Measurements from ENCODE around the gene TBC1D23.

DNA sequence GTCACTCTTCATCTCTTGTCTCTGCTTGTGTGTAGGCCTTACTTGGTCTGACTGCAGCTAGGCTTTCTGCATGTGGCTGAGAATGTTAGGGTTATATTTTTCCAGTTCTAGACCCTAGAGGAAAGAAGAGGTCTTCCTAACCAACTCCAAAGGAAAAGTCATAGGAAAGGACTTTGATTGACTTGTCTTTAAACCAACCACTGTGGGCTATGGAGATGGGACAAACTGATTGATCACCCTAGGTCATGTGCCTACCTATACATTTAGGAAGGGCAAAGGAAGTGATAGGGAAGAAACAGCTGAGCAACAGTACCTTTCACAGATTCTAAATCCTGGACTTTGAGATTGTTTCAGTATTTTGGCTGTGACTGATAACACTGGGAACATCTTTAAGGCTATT lies 16.5 kb upstream of the TBC1D23 start:
- TF ChIP-seq POLR2A (IDR thresholded peaks at IDR 0.05) (no peak), POLR2AphosphoS5 (IDR thresholded peaks at IDR 0.05) (no peak)
- TF ChIP-seq, protein P1, sequence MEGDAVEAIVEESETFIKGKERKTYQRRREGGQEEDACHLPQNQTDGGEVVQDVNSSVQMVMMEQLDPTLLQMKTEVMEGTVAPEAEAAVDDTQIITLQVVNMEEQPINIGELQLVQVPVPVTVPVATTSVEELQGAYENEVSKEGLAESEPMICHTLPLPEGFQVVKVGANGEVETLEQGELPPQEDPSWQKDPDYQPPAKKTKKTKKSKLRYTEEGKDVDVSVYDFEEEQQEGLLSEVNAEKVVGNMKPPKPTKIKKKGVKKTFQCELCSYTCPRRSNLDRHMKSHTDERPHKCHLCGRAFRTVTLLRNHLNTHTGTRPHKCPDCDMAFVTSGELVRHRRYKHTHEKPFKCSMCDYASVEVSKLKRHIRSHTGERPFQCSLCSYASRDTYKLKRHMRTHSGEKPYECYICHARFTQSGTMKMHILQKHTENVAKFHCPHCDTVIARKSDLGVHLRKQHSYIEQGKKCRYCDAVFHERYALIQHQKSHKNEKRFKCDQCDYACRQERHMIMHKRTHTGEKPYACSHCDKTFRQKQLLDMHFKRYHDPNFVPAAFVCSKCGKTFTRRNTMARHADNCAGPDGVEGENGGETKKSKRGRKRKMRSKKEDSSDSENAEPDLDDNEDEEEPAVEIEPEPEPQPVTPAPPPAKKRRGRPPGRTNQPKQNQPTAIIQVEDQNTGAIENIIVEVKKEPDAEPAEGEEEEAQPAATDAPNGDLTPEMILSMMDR (IDR thresholded peaks at IDR 0.05) = no peak

Measured in stomach (tissue), 4 donors.